GM21528 (cell line): ENCODE measurements around the gene ZNF227.
"Not testable (repeated sequence)": the region's sequence is repeated elsewhere in the genome, so short reads cannot be mapped to it uniquely, and the experiment has no call there.

Experiments
- ATAC-seq: cut with Tn5 transposase; IDR thresholded peaks from one replicate; pipeline ENCODE4 v1.9.1; 2021; ENCODE audit warnings: mild to moderate bottlenecking, moderate library complexity; ENCODE audit not compliant: unreplicated experiment, low FRiP score

The ZNF227 gene

DNA sequence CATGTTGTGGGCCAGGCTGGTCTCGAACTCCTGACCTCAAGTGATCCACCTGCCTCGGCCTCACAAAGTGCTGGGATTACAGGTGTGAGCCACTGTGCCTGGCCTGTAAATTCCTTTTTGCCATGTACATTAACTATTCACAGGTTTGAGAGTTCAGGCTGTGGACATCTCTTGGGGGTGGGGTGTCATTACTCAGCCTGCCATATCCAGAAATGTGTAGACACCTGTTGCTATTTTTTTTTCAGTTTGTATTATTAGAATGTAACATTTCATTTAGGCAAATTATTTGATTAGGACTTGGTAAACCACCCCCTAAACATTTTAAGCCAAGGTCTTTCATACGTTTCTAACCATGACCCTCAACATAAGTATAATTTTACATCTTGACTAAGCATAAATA is 20.5 kb downstream of the ZNF227 start:
- no peak for ATAC-seq

DNA sequence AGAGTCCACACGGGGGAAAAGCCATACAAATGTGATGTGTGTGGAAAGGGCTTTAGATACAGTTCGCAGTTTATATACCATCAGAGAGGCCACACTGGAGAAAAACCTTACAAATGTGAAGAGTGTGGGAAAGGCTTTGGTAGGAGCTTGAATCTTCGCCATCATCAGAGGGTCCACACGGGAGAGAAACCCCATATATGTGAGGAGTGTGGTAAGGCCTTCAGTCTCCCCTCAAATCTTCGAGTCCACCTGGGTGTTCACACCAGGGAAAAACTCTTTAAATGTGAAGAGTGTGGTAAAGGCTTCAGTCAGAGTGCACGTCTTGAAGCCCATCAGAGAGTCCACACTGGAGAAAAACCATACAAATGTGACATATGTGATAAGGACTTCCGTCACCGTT is 24.1 kb downstream of the ZNF227 start:
- no peak for ATAC-seq

DNA sequence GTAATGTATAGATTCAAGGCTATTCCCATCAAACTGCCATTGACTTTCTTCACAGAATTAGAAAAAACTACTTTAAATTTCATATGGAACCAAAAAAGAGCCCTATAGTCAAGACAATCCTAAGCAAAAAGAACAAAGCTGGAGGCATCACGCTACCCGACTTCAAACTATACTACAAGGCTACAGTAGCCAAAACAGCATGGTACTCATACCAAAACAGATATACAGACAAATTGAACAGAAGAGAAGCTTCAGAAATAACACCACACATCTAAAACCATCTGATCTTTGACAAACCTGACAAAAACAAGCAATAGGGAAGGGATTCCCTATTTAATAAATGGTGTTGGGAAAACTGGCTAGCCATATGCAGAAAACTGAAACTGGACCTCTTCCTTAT is 40.0 kb downstream of the ZNF227 start:
- ATAC-seq: not testable (repeated sequence)

DNA sequence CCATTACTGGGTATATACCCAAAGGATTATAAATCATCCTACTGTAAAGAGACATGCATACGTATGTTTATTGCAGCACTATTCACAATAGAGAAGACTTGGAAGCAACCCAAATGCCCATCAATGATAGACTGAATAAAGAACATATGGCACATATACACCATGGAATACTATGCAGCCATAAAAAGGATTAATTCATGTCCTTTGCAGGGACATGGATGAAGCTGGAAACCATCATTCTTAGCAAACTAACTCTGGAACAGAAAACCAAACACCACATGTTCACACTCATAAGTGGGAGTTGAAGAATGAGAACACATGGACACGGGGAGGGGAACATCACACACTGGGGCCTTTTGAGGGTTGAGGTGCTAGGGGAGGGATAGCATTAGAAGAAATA is 41.1 kb downstream of the ZNF227 start:
- ATAC-seq: not testable (repeated sequence)

DNA sequence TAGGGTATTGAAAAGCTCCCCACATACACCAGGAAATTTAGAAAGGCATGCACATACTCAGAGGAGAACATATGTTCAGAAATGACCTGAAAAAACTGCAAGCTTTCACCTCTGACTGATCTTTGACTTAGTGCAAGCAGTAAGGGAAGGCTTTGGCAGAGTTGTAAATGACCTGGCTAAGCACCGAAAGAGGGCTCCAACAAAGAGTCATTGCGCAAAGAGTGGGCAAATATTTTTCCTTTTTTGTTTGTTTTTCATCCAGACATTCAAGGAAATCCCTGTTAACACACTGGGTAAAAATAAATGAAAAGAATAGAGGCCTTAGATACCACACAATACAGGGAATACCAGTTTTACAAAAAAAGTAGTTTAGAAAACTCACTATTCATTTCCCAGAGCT is 42.2 kb downstream of the ZNF227 start:
- no peak for ATAC-seq

DNA sequence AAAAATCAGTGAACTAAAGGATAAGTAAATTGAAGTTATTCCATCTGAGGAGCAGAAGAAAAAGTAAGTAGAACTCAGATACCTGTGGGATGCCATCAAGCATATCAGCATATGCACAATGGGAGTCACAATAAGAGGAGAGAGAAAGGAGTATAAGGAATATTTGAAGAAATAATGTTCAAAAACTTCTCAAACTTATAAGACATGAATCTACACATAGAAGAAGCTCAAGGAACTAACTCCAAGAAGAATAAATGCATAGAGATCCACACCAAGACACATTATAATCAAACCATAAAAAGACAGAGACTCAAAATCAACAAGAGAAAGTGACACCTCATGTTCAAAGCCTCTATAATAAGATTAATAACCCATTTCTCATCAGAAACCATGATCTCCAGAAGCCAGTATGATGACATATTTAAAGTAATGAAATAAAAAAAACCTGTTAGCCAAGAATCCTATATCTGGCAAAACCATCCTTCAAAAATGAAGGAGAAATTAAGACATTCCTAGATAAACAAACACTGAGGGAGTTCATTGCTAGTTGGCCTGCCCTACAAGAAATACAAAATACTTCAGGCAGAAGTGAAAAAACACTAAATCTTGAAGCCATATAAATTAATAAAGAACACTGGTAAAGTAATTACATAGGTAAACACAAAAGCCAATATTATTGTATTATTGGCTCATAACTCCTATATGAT is 43.5 kb downstream of the ZNF227 start:
- ATAC-seq: no peak

DNA sequence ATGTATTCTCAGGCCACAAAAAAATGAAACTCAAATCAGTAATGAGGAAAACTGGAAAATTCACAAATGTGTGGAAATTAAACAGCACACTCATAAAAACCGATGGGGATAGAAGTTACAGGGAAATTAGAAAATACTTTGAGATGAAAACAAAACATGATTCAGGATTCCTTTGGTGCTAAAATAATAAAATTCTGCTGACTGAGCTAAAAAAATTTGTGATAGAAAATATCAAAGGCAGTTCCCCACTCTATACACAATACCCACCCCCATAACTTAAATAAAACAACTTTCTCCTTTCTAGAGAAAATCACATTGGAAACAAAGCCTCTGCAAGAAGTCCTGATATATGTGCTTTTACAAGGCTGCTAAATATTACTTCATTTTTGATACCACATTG is 45.8 kb downstream of the ZNF227 start:
- no peak for ATAC-seq

DNA sequence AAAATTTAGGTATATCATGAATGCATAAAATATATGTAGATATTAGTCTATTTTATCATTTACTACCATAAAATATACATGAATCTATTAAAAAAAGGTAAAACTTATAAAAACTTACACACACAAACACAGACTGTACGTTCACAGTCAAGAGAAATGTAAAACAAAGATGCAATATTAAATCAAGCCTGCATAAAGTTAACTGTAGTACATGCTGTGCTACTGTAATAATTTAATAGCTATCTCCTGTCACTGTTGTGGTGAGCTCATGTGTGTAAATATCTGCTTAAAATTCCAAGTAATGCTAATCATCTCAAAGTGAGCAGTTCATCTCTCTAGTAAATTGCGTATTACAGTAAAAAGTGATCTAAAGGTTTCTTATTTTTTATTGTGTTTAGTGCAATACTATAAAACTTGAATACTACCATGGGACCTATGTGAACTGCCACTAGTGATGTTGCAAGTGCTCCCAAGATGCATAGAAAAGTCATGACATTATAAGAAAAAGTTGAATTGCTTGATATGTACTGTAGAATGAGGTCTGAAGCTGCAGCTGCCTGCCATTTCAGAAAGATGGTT is 46.6 kb downstream of the ZNF227 start:
- ATAC-seq: no peak

DNA sequence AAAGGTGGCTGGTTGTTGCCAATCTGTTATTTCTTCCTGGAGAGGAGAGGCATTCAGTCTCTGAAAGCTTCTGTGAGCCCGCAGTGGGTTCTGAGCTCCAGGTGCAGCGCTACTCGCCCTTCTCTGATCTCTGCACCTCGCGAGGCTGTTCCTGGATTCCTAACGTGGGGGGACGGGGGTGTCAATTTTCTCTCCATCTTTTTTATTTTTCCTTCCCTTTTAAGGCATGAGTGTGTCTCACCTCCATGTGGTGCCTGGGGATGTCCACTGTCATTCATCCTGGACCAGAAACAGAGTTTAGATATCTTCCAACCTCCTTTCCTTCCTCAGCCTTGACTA is 48.0 kb downstream of the ZNF227 start:
- no peak for ATAC-seq

DNA sequence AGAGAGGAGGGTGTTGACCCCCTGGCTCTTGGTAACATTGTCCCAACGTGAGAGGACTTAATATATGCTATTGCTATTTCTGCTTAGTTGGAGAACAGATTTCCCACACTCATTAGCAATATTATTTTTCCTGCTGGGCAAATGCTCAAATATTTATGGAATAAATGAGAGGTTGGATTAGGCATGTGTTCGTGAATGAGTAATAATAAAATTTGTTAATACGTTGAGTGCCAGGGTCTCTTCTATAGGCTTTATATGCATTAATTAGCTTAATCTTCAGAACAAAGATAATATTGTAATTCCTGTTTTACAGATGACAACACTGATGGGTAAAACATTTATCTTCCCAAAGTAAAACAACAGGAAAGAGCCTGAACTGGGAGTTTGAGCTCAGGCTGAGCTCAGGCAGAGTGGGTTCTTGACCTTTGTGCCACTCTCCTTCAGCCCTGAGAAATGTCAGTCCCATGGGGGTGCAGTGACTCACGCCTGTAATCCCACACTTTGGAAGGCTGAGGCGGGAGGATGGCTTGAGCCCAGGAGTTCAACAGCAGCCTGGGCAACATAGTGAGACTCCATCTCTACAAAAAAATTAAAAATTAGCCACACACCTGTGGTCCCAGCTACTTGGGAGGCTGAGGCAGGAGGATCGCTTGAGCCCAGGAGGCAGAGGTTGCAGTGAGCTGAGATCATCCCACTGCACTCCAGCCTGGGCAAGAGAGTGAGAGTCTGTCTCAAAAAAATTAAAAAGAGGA is 48.5 kb downstream of the ZNF227 start:
- no peak for ATAC-seq

DNA sequence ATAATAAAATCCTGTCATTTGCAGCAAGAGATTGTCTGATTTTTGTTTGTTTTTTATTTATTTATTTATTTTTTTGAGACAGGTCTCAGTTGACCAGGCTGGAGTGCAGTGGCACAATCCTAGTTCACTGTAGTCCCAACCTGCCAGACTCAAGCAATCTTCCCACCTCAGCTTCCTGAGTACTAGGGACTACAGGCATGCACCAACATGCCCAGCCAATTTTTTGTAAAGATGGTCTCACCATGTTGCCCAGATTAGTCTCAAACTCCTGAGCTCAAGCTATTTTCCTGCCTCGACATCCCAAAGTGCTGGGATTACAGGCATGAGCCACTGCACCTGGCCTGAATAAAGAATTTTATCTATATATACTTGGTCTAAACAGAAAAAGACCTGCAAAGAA is 65.0 kb downstream of the ZNF227 start:
- no peak for ATAC-seq

DNA sequence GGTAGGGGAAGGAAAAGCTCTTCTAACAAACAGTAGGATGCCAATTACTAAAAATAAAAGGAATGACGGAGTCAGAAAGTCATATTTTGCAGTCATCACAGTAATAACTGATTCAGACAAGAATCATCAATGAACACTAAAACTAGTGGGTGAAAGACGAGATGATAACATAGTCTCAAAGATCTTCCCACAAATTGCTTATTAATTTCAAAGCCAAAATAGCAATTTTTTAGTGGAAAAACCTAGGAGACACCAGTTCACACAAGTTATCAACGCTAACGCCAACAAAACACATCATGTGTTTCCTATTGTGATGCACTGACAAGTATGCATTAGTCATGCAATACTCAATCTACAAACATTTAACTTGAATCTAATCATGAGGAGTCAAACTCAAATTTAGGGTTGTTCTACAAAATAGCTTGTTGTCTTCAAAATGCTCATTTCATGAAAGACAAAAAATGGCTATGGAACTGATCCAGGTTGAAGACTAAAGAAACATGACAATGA is 65.9 kb downstream of the ZNF227 start:
- ATAC-seq: no peak

DNA sequence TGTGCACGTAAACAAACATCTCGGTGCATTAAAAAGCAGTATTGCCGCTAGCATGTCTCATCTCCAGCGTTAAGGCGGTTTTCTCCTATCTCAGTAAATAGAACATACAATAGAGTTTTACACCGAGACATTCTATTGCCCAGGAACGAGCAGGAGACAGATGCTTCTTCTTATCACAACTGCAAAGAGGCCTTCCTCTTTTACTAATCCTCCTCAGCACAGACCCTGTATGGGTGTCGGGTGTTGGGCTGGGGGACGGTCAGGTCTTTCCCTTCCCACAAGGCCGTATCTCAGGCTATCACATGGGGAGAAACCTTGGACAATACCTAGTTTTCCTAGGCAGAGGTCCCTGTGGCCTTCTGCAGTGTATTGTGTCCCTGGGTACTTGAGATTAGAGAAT is 68.6 kb downstream of the ZNF227 start:
- ATAC-seq: no peak

DNA sequence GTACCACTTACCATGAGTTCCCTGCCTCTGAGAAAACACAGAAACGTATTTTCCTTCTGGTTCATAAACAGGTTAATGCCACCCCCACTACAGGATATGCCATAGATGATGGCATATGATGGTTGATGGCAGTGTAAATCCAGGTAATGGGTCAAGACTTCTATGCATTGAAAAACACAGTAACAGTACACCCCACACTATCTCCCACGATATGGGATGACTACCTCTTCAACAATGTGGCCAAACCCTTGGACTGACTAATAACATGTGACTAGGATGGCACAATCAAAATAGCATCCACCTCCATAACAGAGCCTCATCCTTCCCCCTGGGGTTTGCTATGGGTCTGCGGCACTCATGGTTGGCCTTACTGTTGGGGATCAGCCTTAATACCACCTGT is 70.5 kb downstream of the ZNF227 start:
- no peak for ATAC-seq

DNA sequence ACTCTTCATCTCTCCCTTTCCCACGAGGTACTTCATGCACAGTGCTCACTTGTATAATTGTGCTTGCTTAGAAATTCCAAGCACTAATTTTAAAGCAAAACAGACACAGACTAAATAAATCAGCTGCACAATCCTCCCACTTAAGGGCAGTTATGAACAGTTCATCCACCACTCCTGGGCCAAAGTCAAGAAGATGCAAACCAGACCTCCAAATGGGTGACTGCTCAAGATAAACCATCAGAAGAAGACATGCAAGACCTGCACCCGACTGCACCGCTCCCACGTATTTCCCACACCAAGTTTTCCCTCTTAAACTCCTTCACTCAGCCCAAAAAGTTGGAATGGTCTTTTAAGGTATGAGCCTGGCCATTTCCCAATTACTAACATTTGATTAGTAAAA is 72.6 kb downstream of the ZNF227 start:
- ATAC-seq: no peak
